BE2C (cell line): ENCODE data around the gene PGP.
"Not testable (repeated sequence)": the region's sequence is repeated elsewhere in the genome, so short reads cannot be mapped to it uniquely, and the experiment has no call there.

Source experiments
- DNase-seq: peaks from one replicate; pipeline ENCODE4 v3.0.0-alpha.2; 2020
- H3K27me3 ChIP-seq: fragments of 250-450 bp; sonication (Bioruptor Pico); 2 replicates; pipeline ENCODE4 v1.5.1; 2020; ENCODE audit warnings: mild to moderate bottlenecking
- H3K36me3 ChIP-seq: fragments of 250-450 bp; sonication (Bioruptor Pico); 2 replicates; pipeline ENCODE4 v1.5.1; 2020; ENCODE audit warnings: mild to moderate bottlenecking
- H3K4me1 ChIP-seq: fragments of 250-450 bp; sonication (Bioruptor Pico); 2 replicates; pipeline ENCODE4 v1.5.1; 2020
- H3K4me3 ChIP-seq: 2 replicates; pipeline ENCODE4 v1.5.1; 2011; ENCODE audit warnings: low read depth, low read length
- H3K9me3 ChIP-seq: fragments of 250-450 bp; sonication (Bioruptor Pico); 2 replicates; pipeline ENCODE4 v1.5.1; 2020
- CTCF ChIP-seq: IDR thresholded peaks from 2 replicates; pipeline ENCODE4 v1.5.1; 2012; ENCODE audit warnings: mild to moderate bottlenecking, low read depth, low read length

Gene PGP

GRCh38 chr16:2206420-2206779 lies 8.2 kb downstream of the PGP start:
- peaks cover 36% of the 10 kb centered on the region for H3K36me3 ChIP-seq

GRCh38 chr16:2205967-2206313 lies 8.7 kb downstream of the PGP start:
- Histone ChIP-seq H3K4me1 (peaks cover 11% of the 10 kb centered on the region), H3K36me3 (peaks cover 36% of the 10 kb centered on the region), H3K27me3 (no peaks in the 10 kb centered on the region), H3K4me3 (peak overlapping the region; percentile 80), H3K9me3 (no peaks in the 10 kb centered on the region)
- no peak for DNase-seq
- TF ChIP-seq CTCF, result no peak

More at GRCh38 chr16:2206420-2206779, 8.2 kb downstream of the PGP start:
- no peaks in the 10 kb centered on the region for H3K27me3 ChIP-seq
- no peaks in the 10 kb centered on the region for H3K9me3 ChIP-seq
- no peak for TF ChIP-seq CTCF
- H3K4me1 ChIP-seq, result peaks cover 13% of the 10 kb centered on the region
- peak overlapping the region; percentile 80 for H3K4me3 ChIP-seq
- no peak for DNase-seq

- peak; percentile 20; the same call in 1 of the 2 replicates for TF ChIP-seq CTCF
- Histone ChIP-seq H3K4me1 (peaks cover 9% of the 10 kb centered on the region), H3K27me3 (no peaks in the 10 kb centered on the region), H3K9me3 (no peaks in the 10 kb centered on the region), H3K36me3 (peaks cover 36% of the 10 kb centered on the region), H3K4me3 (peak within 1 kb of the TSS; percentile 80)
- DNase-seq, result peak; percentile 90
These were observed 9.3 kb downstream of the PGP start, which contains the start of gene MLST8 for GRCh38 chr16:2205104-2205966. MLST8 (plus strand) TSS chr16:2205454; CDS start chr16:2206086, 632 bp downstream.

GRCh38 chr16:2204416-2205103 lies 10.1 kb downstream of the PGP start:
- peaks cover 9% of the 10 kb centered on the region for H3K4me1 ChIP-seq
- H3K9me3 ChIP-seq, result no peaks in the 10 kb centered on the region
- no peak for TF ChIP-seq CTCF
- H3K27me3 ChIP-seq, result no peaks in the 10 kb centered on the region
- peaks cover 29% of the 10 kb centered on the region for H3K36me3 ChIP-seq
- peak overlapping the region; percentile 80 for H3K4me3 ChIP-seq
- DNase-seq, result no peak

- not testable (repeated sequence) for H3K9me3 ChIP-seq, H3K27me3 ChIP-seq, H3K4me1 ChIP-seq, DNase-seq, H3K4me3 ChIP-seq
- H3K36me3 ChIP-seq, result peaks cover 16% of the 10 kb centered on the region
These were observed 11.4 kb downstream of the PGP start for GRCh38 chr16:2203119-2203688.

- Histone ChIP-seq H3K36me3 (no peaks in the 10 kb centered on the region), H3K27me3 (no peaks in the 10 kb centered on the region), H3K9me3 (no peaks in the 10 kb centered on the region), H3K4me3 (no peak overlapping the region), H3K4me1 (peaks cover 4% of the 10 kb centered on the region)
- no peak for TF ChIP-seq CTCF
- no peak for DNase-seq
These were observed 14.3 kb downstream of the PGP start for GRCh38 chr16:2200313-2200712.
